ENCODE results near the gene PTPRD. TPM values are rescaled to one million over a fixed set of nuclear protein-coding genes. Genes with fewer than 3 reads are reported as not detected.

PTPRD gene
- total RNA-seq, 1 donor from 2014 or later = 30.8 TPM

DNA sequence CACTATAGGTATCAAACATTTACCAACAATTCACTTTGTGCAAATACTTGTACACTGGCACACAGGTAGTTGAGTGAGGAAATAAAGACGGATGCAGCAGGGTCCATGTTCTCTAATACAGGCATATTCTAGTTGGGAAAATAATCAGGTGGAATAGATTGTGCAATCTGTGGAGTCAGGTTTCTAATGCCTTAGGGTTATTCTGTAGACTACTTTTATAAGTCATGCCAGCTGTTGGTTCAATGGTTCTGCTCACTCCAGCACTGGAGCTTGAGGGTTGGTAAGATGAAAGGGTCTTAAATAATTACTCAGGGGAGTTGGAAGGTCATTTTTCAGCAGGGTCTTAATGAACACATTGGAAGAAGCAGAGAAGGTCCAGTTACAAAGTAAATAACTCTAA is 2123.0 kb downstream of the PTPRD start:
- DNase-seq (no peak), ATAC-seq (no peak)
- Histone ChIP-seq H3K36me3 (no peaks in the 10 kb centered on the region), H3K4me1 (no peaks in the 10 kb centered on the region), H3K27ac (no peak overlapping the region), H3K9me3 (no peaks in the 10 kb centered on the region), H3K4me3 (no peak overlapping the region), H3K27me3 (no peaks in the 10 kb centered on the region)
- no peak for TF ChIP-seq CTCF (IDR thresholded peaks at IDR 0.05)
- intact Hi-C loops (cut with DNase I) = loop anchor here (10.0 kb wide), 1 partner anchor 65 kb away; no protein-coding TSS in a partner anchor

DNA sequence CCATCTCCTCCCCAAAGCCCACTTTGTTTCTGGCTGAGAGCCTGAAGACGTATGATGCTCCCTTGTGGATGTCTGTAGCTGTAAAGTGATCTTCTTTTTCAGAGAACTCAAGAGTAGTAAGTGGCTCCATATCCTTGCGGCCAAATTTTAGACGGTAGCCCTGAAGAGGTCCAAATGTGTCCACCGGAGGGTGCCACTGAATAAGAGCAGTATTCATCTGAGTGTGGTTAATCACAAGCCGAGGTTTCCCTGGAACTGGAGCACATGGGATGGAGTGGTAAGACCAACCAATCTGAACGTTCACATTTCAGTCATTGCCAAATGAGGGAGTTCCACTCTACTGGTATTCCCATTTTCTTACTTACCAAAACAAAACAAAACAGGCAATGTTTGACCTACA is 2126.7 kb downstream of the PTPRD start:
- no peak for DNase-seq
- no peak overlapping the region for H3K4me3 ChIP-seq
- H3K27ac ChIP-seq = no peak overlapping the region
- peak; percentile 27 for TF ChIP-seq CTCF (IDR thresholded peaks at IDR 0.05)
- no peaks in the 10 kb centered on the region for H3K36me3 ChIP-seq
- intact Hi-C loops (cut with DNase I) = loop anchor here (10.0 kb wide), 1 partner anchor 61 kb away; no protein-coding TSS in a partner anchor
- H3K27me3 ChIP-seq = no peaks in the 10 kb centered on the region
- no peaks in the 10 kb centered on the region for H3K4me1 ChIP-seq
- no peaks in the 10 kb centered on the region for H3K9me3 ChIP-seq
- ATAC-seq = no peak

DNA sequence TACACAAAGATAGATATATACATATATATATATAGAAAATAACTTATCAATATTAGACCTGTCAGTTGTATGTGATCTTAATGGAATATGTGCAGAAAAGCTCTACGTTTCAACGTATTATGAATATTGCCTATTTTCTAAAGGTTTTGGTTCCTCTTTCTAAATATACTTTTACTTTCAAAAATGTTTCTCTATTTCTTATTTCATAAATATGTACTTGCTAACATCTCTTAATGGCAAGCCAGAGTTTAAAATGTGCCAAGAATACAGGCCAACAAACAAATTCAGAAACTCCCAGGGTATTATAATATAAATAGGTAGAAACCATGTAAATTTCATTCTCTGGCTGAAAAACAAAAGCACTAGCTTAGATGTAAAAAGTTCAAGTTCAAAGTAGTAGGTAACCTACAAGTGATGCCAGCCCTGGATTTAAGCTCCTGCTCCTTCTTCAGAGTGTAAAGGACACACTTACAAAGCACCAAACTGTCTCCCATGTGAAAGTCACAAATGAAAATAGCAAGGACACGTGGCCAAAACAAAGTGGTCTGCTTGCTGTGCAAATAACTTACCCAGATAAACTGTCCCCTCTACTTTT is 2128.1 kb downstream of the PTPRD start:
- Histone ChIP-seq H3K4me3 (no peak overlapping the region), H3K36me3 (no peaks in the 10 kb centered on the region), H3K27me3 (no peaks in the 10 kb centered on the region), H3K4me1 (no peaks in the 10 kb centered on the region), H3K27ac (no peak overlapping the region), H3K9me3 (no peaks in the 10 kb centered on the region)
- ATAC-seq (no peak), DNase-seq (no peak)
- intact Hi-C loops (cut with DNase I) = loop anchor here (10.0 kb wide), 1 partner anchor 60 kb away; no protein-coding TSS in a partner anchor
- no peak for TF ChIP-seq CTCF (IDR thresholded peaks at IDR 0.05)

GRCh38 chr9:8477450-8477849 is 2135.4 kb downstream of the PTPRD start:
- Histone ChIP-seq H3K4me3 (no peak overlapping the region), H3K27ac (no peak overlapping the region), H3K27me3 (no peaks in the 10 kb centered on the region), H3K9me3 (no peaks in the 10 kb centered on the region), H3K36me3 (no peaks in the 10 kb centered on the region), H3K4me1 (no peaks in the 10 kb centered on the region)
- intact Hi-C loops (cut with DNase I) = no loop called here
- DNase-seq (no peak), ATAC-seq (no peak)
- no peak for TF ChIP-seq CTCF (IDR thresholded peaks at IDR 0.05)

GRCh38 chr9:8474937-8475336 is 2137.9 kb downstream of the PTPRD start:
- Histone ChIP-seq H3K27me3 (no peaks in the 10 kb centered on the region), H3K4me3 (no peak overlapping the region), H3K27ac (no peak overlapping the region), H3K36me3 (no peaks in the 10 kb centered on the region), H3K9me3 (no peaks in the 10 kb centered on the region), H3K4me1 (no peaks in the 10 kb centered on the region)
- no peak for TF ChIP-seq CTCF (IDR thresholded peaks at IDR 0.05)
- no peak for ATAC-seq
- intact Hi-C loops (cut with DNase I) = no loop called here
- no peak for DNase-seq
